Endodermal cell (in vitro differentiated cells): ENCODE measurements around the gene IRS1. TPM values are rescaled to one million over a fixed set of nuclear protein-coding genes. Genes with fewer than 3 reads are reported as not detected.

ENCODE experiments used
- DNase-seq: peaks from one replicate; pipeline ENCODE4 v3.0.0-alpha.2; 2017
- H3K27ac ChIP-seq: 2 replicates; pipeline ENCODE4 v1.5.1; 2013; ENCODE audit warnings: mild to moderate bottlenecking, low read depth, low read length, moderate library complexity
- H3K27me3 ChIP-seq: 2 replicates; pipeline ENCODE4 v1.6.1; 2013; ENCODE audit warnings: mild to moderate bottlenecking, low read length, moderate library complexity; ENCODE audit not compliant: insufficient read depth, control insufficient read depth, poor library complexity, severe bottlenecking
- H3K36me3 ChIP-seq: 2 replicates; pipeline ENCODE4 v1.7.0; 2013; ENCODE audit warnings: mild to moderate bottlenecking, low read length, moderate library complexity; ENCODE audit not compliant: control insufficient read depth, insufficient read depth
- H3K4me1 ChIP-seq: one replicate; pipeline ENCODE4 v1.7.0; 2013; ENCODE audit warnings: low read length; ENCODE audit not compliant: control insufficient read depth, insufficient read depth
- H3K4me3 ChIP-seq: 2 replicates; pipeline ENCODE4 v1.5.1; 2013; ENCODE audit warnings: mild to moderate bottlenecking, low read length, moderate library complexity
- H3K9ac ChIP-seq: 2 replicates; pipeline ENCODE4 v1.6.1; 2013; ENCODE audit warnings: mild to moderate bottlenecking, low read length, moderate library complexity; ENCODE audit not compliant: poor library complexity, severe bottlenecking; ENCODE audit errors: extremely low read depth
- H3K9me3 ChIP-seq: 2 replicates; pipeline ENCODE4 v1.6.1; 2013; ENCODE audit warnings: mild to moderate bottlenecking, low read length, moderate library complexity; ENCODE audit not compliant: control insufficient read depth
- H3K27ac Mint-ChIP-seq: 2 replicates; pipeline ENCODE4 v1.8.0; 2020; ENCODE audit warnings: mixed read lengths
- H3K27me3 Mint-ChIP-seq: 2 replicates; pipeline ENCODE4 v1.8.0; 2021; ENCODE audit warnings: mild to moderate bottlenecking, mixed read lengths; ENCODE audit not compliant: insufficient read depth
- H3K36me3 Mint-ChIP-seq: 2 replicates; pipeline ENCODE4 v1.8.0; 2020; ENCODE audit warnings: low read depth, mixed read lengths
- H3K4me1 Mint-ChIP-seq: 2 replicates; pipeline ENCODE4 v1.8.0; 2020; ENCODE audit warnings: mixed read lengths
- H3K4me3 Mint-ChIP-seq: 2 replicates; pipeline ENCODE4 v1.8.0; 2020; ENCODE audit warnings: mild to moderate bottlenecking, moderate library complexity, mixed read lengths
- H3K9me3 Mint-ChIP-seq: 2 replicates; pipeline ENCODE4 v1.8.0; 2020; ENCODE audit warnings: mild to moderate bottlenecking, mixed read lengths
- WGBS, 2 experiments: methylation state at CpG; one replicate each; pipeline versions ENCODE4 v1.1.5 to v1.1.7; 2013; ENCODE audit warnings: missing lambda C conversion rate in 2 of 2, mixed read lengths in 1 of 2; ENCODE audit not compliant: insufficient coverage in 1 of 2, insufficient read length in 1 of 2; 5-methylcytosine and 5-hydroxymethylcytosine counted together
- total RNA-seq, 2 donors: library from RNA; stranded (reverse); fragmentation: NEBNext Ultra II Directional in 1 of 2; extraction: Animal tissue kit (Norgen Biotek cat#: 25700) in 1 of 2; gene quantifications; 2 replicates in 1 of 2; 3 replicates in 1 of 2; pipeline ENCODE4 v1.2.1, GENCODE V29; 2021
- TF ChIP-seq, protein P1 (sequence below): fragments of 200-600 bp; sonication (generic); conservative IDR thresholded peaks from 2 replicates; pipeline ENCODE4 v1.5.0; 2021; ENCODE audit warnings: antibody characterized with exemption, mild to moderate bottlenecking

IRS1 gene
- total RNA-seq, 2 donors from 2014 or later: 16.2 to 16.6 TPM

DNA sequence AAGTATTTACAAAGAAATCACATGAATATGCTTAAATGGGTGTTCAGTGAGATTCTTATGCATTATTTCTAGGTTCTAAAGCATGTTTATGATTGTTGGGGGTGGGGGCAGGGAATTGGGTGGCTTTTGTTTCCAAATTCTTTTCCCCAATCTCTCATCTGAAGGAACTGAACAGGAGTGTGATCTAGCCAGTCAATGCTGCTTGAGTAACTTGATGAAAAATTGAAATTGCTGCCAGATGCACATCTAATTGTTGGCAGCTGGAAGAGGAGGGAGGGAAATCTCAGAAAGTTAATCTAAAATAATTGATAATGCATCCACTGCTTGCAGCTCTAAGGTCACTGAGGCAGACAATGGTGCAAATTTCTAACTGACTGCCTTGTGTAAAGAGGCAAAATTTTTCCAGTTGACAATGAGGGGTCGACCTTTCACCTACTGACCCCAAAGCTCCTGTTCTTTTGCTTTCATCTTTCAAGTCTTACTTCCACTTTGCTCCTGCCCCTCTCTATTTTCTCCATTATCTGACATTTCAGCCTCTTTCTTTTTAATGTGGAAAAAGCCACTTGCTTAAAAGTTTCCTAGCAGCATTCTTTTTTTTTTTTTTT, 53.3 kb downstream of the IRS1 start:
- peaks cover 17% of the 10 kb centered on the region for H3K36me3 Mint-ChIP-seq
- no peak overlapping the region for H3K4me3 Mint-ChIP-seq
- H3K9me3 ChIP-seq: peaks cover 7% of the 10 kb centered on the region
- H3K9ac ChIP-seq: no peak overlapping the region
- H3K4me1 Mint-ChIP-seq: peaks cover 8% of the 10 kb centered on the region
- TF ChIP-seq, protein P1, sequence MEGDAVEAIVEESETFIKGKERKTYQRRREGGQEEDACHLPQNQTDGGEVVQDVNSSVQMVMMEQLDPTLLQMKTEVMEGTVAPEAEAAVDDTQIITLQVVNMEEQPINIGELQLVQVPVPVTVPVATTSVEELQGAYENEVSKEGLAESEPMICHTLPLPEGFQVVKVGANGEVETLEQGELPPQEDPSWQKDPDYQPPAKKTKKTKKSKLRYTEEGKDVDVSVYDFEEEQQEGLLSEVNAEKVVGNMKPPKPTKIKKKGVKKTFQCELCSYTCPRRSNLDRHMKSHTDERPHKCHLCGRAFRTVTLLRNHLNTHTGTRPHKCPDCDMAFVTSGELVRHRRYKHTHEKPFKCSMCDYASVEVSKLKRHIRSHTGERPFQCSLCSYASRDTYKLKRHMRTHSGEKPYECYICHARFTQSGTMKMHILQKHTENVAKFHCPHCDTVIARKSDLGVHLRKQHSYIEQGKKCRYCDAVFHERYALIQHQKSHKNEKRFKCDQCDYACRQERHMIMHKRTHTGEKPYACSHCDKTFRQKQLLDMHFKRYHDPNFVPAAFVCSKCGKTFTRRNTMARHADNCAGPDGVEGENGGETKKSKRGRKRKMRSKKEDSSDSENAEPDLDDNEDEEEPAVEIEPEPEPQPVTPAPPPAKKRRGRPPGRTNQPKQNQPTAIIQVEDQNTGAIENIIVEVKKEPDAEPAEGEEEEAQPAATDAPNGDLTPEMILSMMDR: no peak
- peaks cover 4% of the 10 kb centered on the region for H3K9me3 Mint-ChIP-seq
- no peaks in the 10 kb centered on the region for H3K4me1 ChIP-seq
- DNase-seq: no peak
- no peak overlapping the region for H3K27ac Mint-ChIP-seq
- no peaks in the 10 kb centered on the region for H3K36me3 ChIP-seq
- H3K27ac ChIP-seq: no peak overlapping the region
- H3K27me3 ChIP-seq: no peaks in the 10 kb centered on the region
- WGBS, 2 experiments: 80 to 91% methylated on average over 1 of the region's 1 CpG
- no peak overlapping the region for H3K4me3 ChIP-seq
- H3K27me3 Mint-ChIP-seq: no peaks in the 10 kb centered on the region

DNA sequence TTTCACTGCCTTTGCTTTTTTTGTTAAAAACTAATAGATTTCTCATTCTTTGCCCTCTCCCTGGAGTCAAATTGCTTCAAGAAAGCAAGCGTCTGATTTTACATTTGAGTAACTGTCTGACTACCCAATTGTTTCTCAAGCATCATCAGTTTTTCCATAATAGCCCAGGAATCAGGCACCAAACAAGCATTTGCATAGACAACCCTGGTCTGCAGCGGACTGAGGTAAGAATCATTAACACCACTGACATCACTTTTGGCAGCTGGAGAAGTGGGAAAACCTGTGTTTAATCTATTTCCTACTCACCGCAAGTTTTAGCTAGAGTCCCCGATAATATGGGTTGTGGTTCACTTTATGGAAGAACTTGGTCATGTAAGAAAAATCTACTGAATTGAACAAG, 55.7 kb downstream of the IRS1 start:
- 90 to 100% methylated on average over 3 to 4 of the region's 4 CpGs for WGBS, 2 experiments
- TF ChIP-seq, protein P1: no peak
- H3K9me3 ChIP-seq: peaks cover 7% of the 10 kb centered on the region
- H3K27ac ChIP-seq: no peak overlapping the region
- H3K4me3 ChIP-seq: no peak overlapping the region
- H3K27me3 ChIP-seq: no peaks in the 10 kb centered on the region
- H3K27me3 Mint-ChIP-seq: no peaks in the 10 kb centered on the region
- H3K9me3 Mint-ChIP-seq: peaks cover 4% of the 10 kb centered on the region
- peaks cover 11% of the 10 kb centered on the region for H3K36me3 Mint-ChIP-seq
- H3K4me3 Mint-ChIP-seq: no peak overlapping the region
- no peak overlapping the region for H3K9ac ChIP-seq
- H3K36me3 ChIP-seq: no peaks in the 10 kb centered on the region
- DNase-seq: no peak
- H3K4me1 ChIP-seq: peaks cover 4% of the 10 kb centered on the region
- H3K27ac Mint-ChIP-seq: no peak overlapping the region
- peaks cover 6% of the 10 kb centered on the region for H3K4me1 Mint-ChIP-seq

DNA sequence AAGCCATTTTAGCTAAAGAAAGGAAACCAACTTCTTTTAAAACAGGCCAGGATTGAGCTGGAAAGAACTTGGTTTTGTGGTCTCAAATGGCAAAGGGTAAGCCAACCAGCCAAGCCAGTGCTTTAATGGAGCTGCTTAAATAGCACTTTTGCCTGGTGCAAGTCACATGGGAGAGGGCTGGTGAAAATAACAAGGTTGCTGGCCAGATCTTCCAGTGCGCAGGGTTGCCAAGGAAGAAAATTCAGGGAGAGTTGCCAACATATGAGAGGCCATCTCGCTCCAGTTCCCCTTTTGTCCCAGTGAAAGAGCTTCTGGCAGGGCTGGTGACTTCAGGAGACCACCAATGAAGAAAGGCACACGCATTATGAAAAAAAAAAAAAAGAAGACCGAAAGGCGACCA, 57.3 kb downstream of the IRS1 start:
- Histone ChIP-seq H3K4me1 (peaks cover 4% of the 10 kb centered on the region), H3K4me3 (no peak overlapping the region), H3K9me3 (peaks cover 4% of the 10 kb centered on the region), H3K27ac (peak overlapping the region; percentile 79), H3K9ac (no peak overlapping the region), H3K27me3 (no peaks in the 10 kb centered on the region), H3K36me3 (no peaks in the 10 kb centered on the region)
- WGBS, 2 experiments: 66 to 80% methylated on average over 2 to 5 of the region's 5 CpGs
- H3K27me3 Mint-ChIP-seq: no peaks in the 10 kb centered on the region
- no peak for DNase-seq
- H3K27ac Mint-ChIP-seq: peak overlapping the region; percentile 10
- TF ChIP-seq, protein P1: no peak
- H3K4me3 Mint-ChIP-seq: no peak overlapping the region
- peaks cover 5% of the 10 kb centered on the region for H3K36me3 Mint-ChIP-seq
- no peaks in the 10 kb centered on the region for H3K9me3 Mint-ChIP-seq
- H3K4me1 Mint-ChIP-seq: peaks cover 11% of the 10 kb centered on the region
